NCI-H82 (cell line): ENCODE measurements around the gene MAP2K1.
A peak's percentile ranks its signal among the peaks of the same experiment; 100 is the strongest.
"Not testable (repeated sequence)": the region's sequence is repeated elsewhere in the genome, so short reads cannot be mapped to it uniquely, and the experiment has no call there.

Experiments
- DNase-seq: peaks from one replicate; lab custom pipeline; 2025; lab: John Stamatoyannopoulos, UW

The MAP2K1 gene

GRCh38 chr15:66477011-66477410, 90.3 kb downstream of the MAP2K1 start:
- DNase-seq: no peak

- no peak for DNase-seq
Measured at GRCh38 chr15:66480267-66480666, 93.6 kb downstream of the MAP2K1 start.

GRCh38 chr15:66481107-66481856, 94.6 kb downstream of the MAP2K1 start:
- no peak for DNase-seq

- DNase-seq: no peak
Measured at GRCh38 chr15:66482539-66482938, 95.8 kb downstream of the MAP2K1 start.

- DNase-seq: no peak
Measured at GRCh38 chr15:66483131-66483566, 96.4 kb downstream of the MAP2K1 start.

- no peak for DNase-seq
Measured at GRCh38 chr15:66484539-66485112, 97.9 kb downstream of the MAP2K1 start.

GRCh38 chr15:66486887-66487286, 100.2 kb downstream of the MAP2K1 start:
- DNase-seq: no peak

- no peak for DNase-seq
Measured at GRCh38 chr15:66488525-66488924, 101.8 kb downstream of the MAP2K1 start.

GRCh38 chr15:66489179-66489791, 102.6 kb downstream of the MAP2K1 start:
- no peak for DNase-seq

- no peak for DNase-seq
Measured at GRCh38 chr15:66491846-66492245, 105.1 kb downstream of the MAP2K1 start.

GRCh38 chr15:66494262-66494661, 107.5 kb downstream of the MAP2K1 start:
- no peak for DNase-seq

- DNase-seq: peak; percentile 54
Measured at GRCh38 chr15:66496951-66497501, 110.3 kb downstream of the MAP2K1 start.

- peak; percentile 97 for DNase-seq
Measured at GRCh38 chr15:66497502-66498455, 111.1 kb downstream of the MAP2K1 start, which contains the start of gene SNAPC5. Gene SNAPC5, minus strand, starts transcription at chr15:66497762. Its CDS starts 31 bp downstream, at chr15:66497731.

GRCh38 chr15:66498501-66499386, 112.0 kb downstream of the MAP2K1 start:
- DNase-seq: peak; percentile 58

GRCh38 chr15:66500346-66500745, 113.6 kb downstream of the MAP2K1 start:
- not testable (repeated sequence) for DNase-seq

GRCh38 chr15:66502491-66502890, 115.8 kb downstream of the MAP2K1 start:
- no peak for DNase-seq

GRCh38 chr15:66503041-66503648, 116.4 kb downstream of the MAP2K1 start:
- DNase-seq: not testable (repeated sequence)

GRCh38 chr15:66503780-66504562, 117.3 kb downstream of the MAP2K1 start:
- peak; percentile 45 for DNase-seq
